Keratinocyte (primary cell): ENCODE measurements around the gene CCDC8. TPM values are rescaled to one million over a fixed set of nuclear protein-coding genes. Genes with fewer than 3 reads are reported as not detected.

Source experiments
- DNase-seq: peaks from one replicate; pipeline ENCODE4 v3.0.0-alpha.2; 2011; ENCODE audit warnings: low read depth, missing footprints, low spot score
- FAIRE-seq: peaks from 2 replicates; lab custom pipeline; 2011; peaks lifted over from hg19 to GRCh38; lab: Jason Lieb, UNC
- H2AFZ ChIP-seq: 2 replicates; pipeline ENCODE4 v1.6.0; 2012; ENCODE audit warnings: low read length, control low read depth, inconsistent platforms; ENCODE audit not compliant: control insufficient read depth
- H3K27ac ChIP-seq: 2 replicates; pipeline ENCODE4 v1.5.1; 2011; ENCODE audit warnings: low read length; ENCODE audit not compliant: control insufficient read depth, insufficient read depth
- H3K27me3 ChIP-seq: 3 replicates; pipeline ENCODE4 v1.6.0; 2011; ENCODE audit warnings: low read length; ENCODE audit not compliant: control insufficient read depth, insufficient read depth; ENCODE audit errors: extremely low read depth
- H3K36me3 ChIP-seq, 2 experiments: 2 replicates in 1 of 2; 3 replicates in 1 of 2; pipeline ENCODE4 v1.5.1; 2011; ENCODE audit warnings: low read length in 2 of 2, mild to moderate bottlenecking in 1 of 2; ENCODE audit not compliant: control insufficient read depth in 2 of 2, insufficient read depth in 2 of 2; ENCODE audit errors: extremely low read depth in 1 of 2
- H3K4me1 ChIP-seq: 3 replicates; pipeline ENCODE4 v1.5.1; 2011; ENCODE audit warnings: low read length; ENCODE audit not compliant: control insufficient read depth, insufficient read depth; ENCODE audit errors: extremely low read depth
- H3K4me2 ChIP-seq: 3 replicates; pipeline ENCODE4 v1.6.0; 2011; ENCODE audit warnings: low read depth, low read length; ENCODE audit not compliant: control insufficient read depth, insufficient read depth; ENCODE audit errors: extremely low read depth
- H3K4me3 ChIP-seq, 3 experiments: fragments of 200-600 bp in 1 of 3; sonication (generic) in 1 of 3; 2 replicates in 2 of 3; 3 replicates in 1 of 3; pipeline ENCODE4 v1.5.1; 2011 to 2016; ENCODE audit warnings: low read length in 3 of 3, mild to moderate bottlenecking in 3 of 3, control low read depth in 2 of 3, inconsistent platforms in 1 of 3, low read depth in 1 of 3, mixed read lengths in 1 of 3, mixed run types in 1 of 3, moderate library complexity in 1 of 3; ENCODE audit not compliant: control insufficient read depth in 2 of 3, insufficient read depth in 2 of 3; ENCODE audit errors: extremely low read depth in 1 of 3
- H3K79me2 ChIP-seq: 2 replicates; pipeline ENCODE4 v1.6.0; 2012; ENCODE audit warnings: low read length; ENCODE audit not compliant: control insufficient read depth, insufficient read depth
- H3K9ac ChIP-seq: 3 replicates; pipeline ENCODE4 v1.6.0; 2011; ENCODE audit warnings: low read length; ENCODE audit not compliant: control insufficient read depth, insufficient read depth; ENCODE audit errors: extremely low read depth
- H3K9me1 ChIP-seq: 3 replicates; pipeline ENCODE4 v1.6.0; 2011; ENCODE audit warnings: low read length; ENCODE audit not compliant: control insufficient read depth, insufficient read depth; ENCODE audit errors: extremely low read depth
- H3K9me3 ChIP-seq: 2 replicates; pipeline ENCODE4 v1.5.1; 2012; ENCODE audit warnings: low read depth, low read length; ENCODE audit not compliant: control insufficient read depth
- H4K20me1 ChIP-seq: 3 replicates; pipeline ENCODE4 v1.6.0; 2011; ENCODE audit warnings: low read length; ENCODE audit not compliant: control insufficient read depth, insufficient read depth; ENCODE audit errors: extremely low read depth
- CTCF ChIP-seq, 3 experiments: IDR thresholded peaks in 1 of 3; conservative IDR thresholded peaks in 1 of 3; optimal IDR thresholded peaks in 1 of 3; 2 replicates in 2 of 3; 3 replicates in 1 of 3; pipeline versions ENCODE3 to v1.5.1; 2011; ENCODE audit warnings: low read length in 3 of 3, mild to moderate bottlenecking in 3 of 3, moderate library complexity in 2 of 3, control low read depth in 1 of 3, inconsistent platforms in 1 of 3; ENCODE audit not compliant: insufficient read depth in 2 of 3; ENCODE audit errors: extremely low read depth in 1 of 3
- EZH2 ChIP-seq: IDR thresholded peaks from one replicate; pipeline ENCODE4 v1.6.1; 2012; ENCODE audit warnings: inconsistent platforms, mild to moderate bottlenecking, low read length, moderate library complexity
- dilution Hi-C: fragments of 300-500 bp; cut with MboI; formaldehyde crosslinking; loops from one replicate; pipeline ENCODE4 v1.7.0; 2020; ENCODE audit warnings: low sequenced_read_pairs; ENCODE audit not compliant: extremely low pct_ligation_motif_present
- polyA plus RNA-seq, 5 experiments: library from polyadenylated mRNA; depleted of rRNA in 3 of 5; stranded (reverse) in 3 of 5; stranded (forward) in 1 of 5; unstranded in 1 of 5; fragments of >200 nt; gene quantifications; 1 replicate in 1 of 5; 2 replicates in 3 of 5; 3 replicates in 1 of 5; pipeline versions ENCODE4 v1.2.1 to v1.2.3, GENCODE V29; 2011 to 2012; ENCODE audit warnings: missing spikeins in 2 of 5, low read depth in 1 of 5, low replicate concordance in 1 of 5

The CCDC8 gene
- polyA plus RNA-seq, 1 donor (not counting 4 experiments of a cell fraction or from before 2014, with no cell fraction given): 5.2 TPM

- Histone ChIP-seq H3K79me2 (peaks cover 2% of the 10 kb centered on the region), H3K9me3 (no peaks in the 10 kb centered on the region), H3K9me1 (no peaks in the 10 kb centered on the region), H3K4me2 (no peak overlapping the region), H3K36me3 (peaks cover 25 to 26% of the 10 kb centered on the region in 2 experiments), H2AFZ (no peak overlapping the region), H3K9ac (no peak overlapping the region), H3K4me1 (no peaks in the 10 kb centered on the region), H4K20me1 (no peaks in the 10 kb centered on the region), H3K27ac (no peak overlapping the region), H3K4me3 (no peak overlapping the region), H3K27me3 (no peaks in the 10 kb centered on the region)
- no peak for TF ChIP-seq EZH2
- TF ChIP-seq CTCF (optimal IDR thresholded peaks at IDR 0.05 in 1 of 3, IDR thresholded peaks at IDR 0.05 in 1 of 3, conservative IDR thresholded peaks at IDR 0.05 in 1 of 3; ENCODE audit: extremely low read depth in 1 of 3, insufficient read depth in 2 of 3, low read length in 3 of 3): no peak
- dilution Hi-C loops: no loop called here
- DNase-seq: no peak
- no peak for FAIRE-seq
These were observed 29.5 kb downstream of the CCDC8 start for GRCh38 chr19:46383846-46384245.

GRCh38 chr19:46383171-46383815, 30.1 kb downstream of the CCDC8 start:
- Histone ChIP-seq H3K4me3 (no peak overlapping the region), H4K20me1 (no peaks in the 10 kb centered on the region), H2AFZ (no peak overlapping the region), H3K9me3 (no peaks in the 10 kb centered on the region), H3K79me2 (peaks cover 2% of the 10 kb centered on the region), H3K27me3 (no peaks in the 10 kb centered on the region), H3K9me1 (no peaks in the 10 kb centered on the region), H3K4me1 (no peaks in the 10 kb centered on the region), H3K4me2 (no peak overlapping the region), H3K27ac (no peak overlapping the region), H3K36me3 (peaks cover 20 to 23% of the 10 kb centered on the region in 2 experiments), H3K9ac (no peak overlapping the region)
- DNase-seq: no peak
- dilution Hi-C loops: no loop called here
- FAIRE-seq: no peak
- no peak for TF ChIP-seq CTCF (optimal IDR thresholded peaks at IDR 0.05 in 1 of 3, IDR thresholded peaks at IDR 0.05 in 1 of 3, conservative IDR thresholded peaks at IDR 0.05 in 1 of 3; ENCODE audit: extremely low read depth in 1 of 3, insufficient read depth in 2 of 3, low read length in 3 of 3)
- TF ChIP-seq EZH2: no peak
